Measurements from ENCODE around the gene MDGA2.
"Not testable (repeated sequence)": the region's sequence is repeated elsewhere in the genome, so short reads cannot be mapped to it uniquely, and the experiment has no call there.

Gene MDGA2

GRCh38 chr14:46985529-46986380 is 689.6 kb downstream of the MDGA2 start:
- no peaks in the 10 kb centered on the region for H3K36me3 ChIP-seq
- no peak overlapping the region for H3K4me3 ChIP-seq
- H4K20me1 ChIP-seq, result no peaks in the 10 kb centered on the region
- no peak for TF ChIP-seq Cebpa-rat (IDR thresholded peaks at IDR 0.05)
- no peak overlapping the region for H3K27ac ChIP-seq
- no peaks in the 10 kb centered on the region for H3K27me3 ChIP-seq
- H3K4me1 ChIP-seq, result peaks cover 0 to 12% (median 0%) of the 10 kb centered on the region in 10 experiments; a peak in 8 of 20 replicates
- H3K9me3 ChIP-seq (replicated peaks in 1 of 11), result no peaks in the 10 kb centered on the region
- H3K4me2 ChIP-seq, result no peak overlapping the region
- H3K9ac ChIP-seq, result no peak overlapping the region

- Histone ChIP-seq H3K9ac (no peak overlapping the region), H3K4me2 (no peak overlapping the region), H3K27me3 (no peaks in the 10 kb centered on the region), H3K27ac (no peak overlapping the region), H3K36me3 (no peaks in the 10 kb centered on the region), H4K20me1 (no peaks in the 10 kb centered on the region), H3K9me3 (replicated peaks in 1 of 11) (no peaks in the 10 kb centered on the region; a peak in 1 of 22 replicates), H3K4me1 (no peaks in the 10 kb centered on the region), H3K4me3 (no peak overlapping the region)
- no peak for TF ChIP-seq Cebpa-rat (IDR thresholded peaks at IDR 0.05)
Measured at GRCh38 chr14:46973295-46973694, 702.1 kb downstream of the MDGA2 start.

- Histone ChIP-seq H3K9ac (no peak overlapping the region), H3K9me3 (replicated peaks in 1 of 11) (no peaks in the 10 kb centered on the region; a peak in 1 of 22 replicates), H4K20me1 (no peaks in the 10 kb centered on the region), H3K27me3 (no peaks in the 10 kb centered on the region), H3K36me3 (no peaks in the 10 kb centered on the region), H3K4me2 (no peak overlapping the region), H3K27ac (no peak overlapping the region), H3K4me3 (no peak overlapping the region), H3K4me1 (no peaks in the 10 kb centered on the region)
- no peak for TF ChIP-seq Cebpa-rat (IDR thresholded peaks at IDR 0.05)
Measured at GRCh38 chr14:46964378-46964777, 711.0 kb downstream of the MDGA2 start.

GRCh38 chr14:46951103-46951502 is 724.3 kb downstream of the MDGA2 start:
- Histone ChIP-seq H3K36me3 (no peaks in the 10 kb centered on the region), H4K20me1 (no peaks in the 10 kb centered on the region), H3K9ac (no peak overlapping the region), H3K4me1 (no peaks in the 10 kb centered on the region), H3K27ac (no peak overlapping the region), H3K4me3 (no peak overlapping the region), H3K27me3 (no peaks in the 10 kb centered on the region), H3K4me2 (no peak overlapping the region), H3K9me3 (replicated peaks in 1 of 11) (peaks cover 4 to 16% (median 10%) of the 10 kb centered on the region in 11 experiments; a peak in 16 of 22 replicates)
- no peak for TF ChIP-seq Cebpa-rat (IDR thresholded peaks at IDR 0.05)

GRCh38 chr14:46940611-46941010 is 734.8 kb downstream of the MDGA2 start:
- Histone ChIP-seq H4K20me1 (no peaks in the 10 kb centered on the region), H3K27me3 (no peaks in the 10 kb centered on the region), H3K4me1 (no peaks in the 10 kb centered on the region), H3K36me3 (no peaks in the 10 kb centered on the region; a peak in 1 of 22 replicates), H3K27ac (no peak overlapping the region), H3K4me3 (no peak overlapping the region), H3K4me2 (no peak overlapping the region), H3K9me3 (replicated peaks in 1 of 11) (peaks cover 5 to 20% (median 13%) of the 10 kb centered on the region in 11 experiments; a peak in 17 of 22 replicates), H3K9ac (no peak overlapping the region)
- TF ChIP-seq Cebpa-rat (IDR thresholded peaks at IDR 0.05), result no peak

GRCh38 chr14:46920542-46920941 is 754.9 kb downstream of the MDGA2 start:
- no peaks in the 10 kb centered on the region for H3K36me3 ChIP-seq
- no peaks in the 10 kb centered on the region for H4K20me1 ChIP-seq
- H3K4me3 ChIP-seq, result no peak overlapping the region
- H3K27ac ChIP-seq, result no peak overlapping the region
- no peak for TF ChIP-seq Cebpa-rat (IDR thresholded peaks at IDR 0.05)
- H3K9ac ChIP-seq, result no peak overlapping the region
- H3K4me2 ChIP-seq, result no peak overlapping the region
- H3K4me1 ChIP-seq, result peaks cover 0 to 5% (median 0%) of the 10 kb centered on the region in 10 experiments; a peak in 1 of 20 replicates
- H3K27me3 ChIP-seq, result no peaks in the 10 kb centered on the region
- H3K9me3 ChIP-seq (replicated peaks in 1 of 11), result no peaks in the 10 kb centered on the region

- not testable (repeated sequence) for H3K27me3 ChIP-seq; H3K4me2 ChIP-seq; H3K36me3 ChIP-seq; H3K4me1 ChIP-seq; H4K20me1 ChIP-seq; H3K4me3 ChIP-seq; H3K27ac ChIP-seq; H3K9ac ChIP-seq; H3K9me3 ChIP-seq (replicated peaks in 1 of 11)
Measured at GRCh38 chr14:46915539-46915938, 759.9 kb downstream of the MDGA2 start.

- no peaks in the 10 kb centered on the region for H3K9me3 ChIP-seq (replicated peaks in 1 of 11)
- H3K27me3 ChIP-seq, result no peaks in the 10 kb centered on the region
- H3K4me3 ChIP-seq, result no peak overlapping the region
- no peaks in the 10 kb centered on the region for H3K4me1 ChIP-seq
- TF ChIP-seq Cebpa-rat (IDR thresholded peaks at IDR 0.05), result no peak
- no peaks in the 10 kb centered on the region for H4K20me1 ChIP-seq
- no peak overlapping the region for H3K4me2 ChIP-seq
- no peak overlapping the region for H3K27ac ChIP-seq
- H3K36me3 ChIP-seq, result no peaks in the 10 kb centered on the region
- no peak overlapping the region for H3K9ac ChIP-seq
Measured at GRCh38 chr14:46902837-46903236, 772.6 kb downstream of the MDGA2 start.

- Histone ChIP-seq H3K27me3 (no peaks in the 10 kb centered on the region), H4K20me1 (no peaks in the 10 kb centered on the region), H3K27ac (no peak overlapping the region), H3K9ac (no peak overlapping the region), H3K36me3 (no peaks in the 10 kb centered on the region), H3K4me3 (no peak overlapping the region), H3K9me3 (replicated peaks in 1 of 11) (no peaks in the 10 kb centered on the region), H3K4me1 (no peaks in the 10 kb centered on the region), H3K4me2 (no peak overlapping the region)
- TF ChIP-seq Cebpa-rat (IDR thresholded peaks at IDR 0.05), result no peak
Measured at GRCh38 chr14:46894476-46894875, 780.9 kb downstream of the MDGA2 start.

- Histone ChIP-seq H3K27ac (no peak overlapping the region), H4K20me1 (no peaks in the 10 kb centered on the region), H3K4me2 (no peak overlapping the region), H3K4me3 (no peak overlapping the region), H3K9me3 (replicated peaks in 1 of 11) (no peaks in the 10 kb centered on the region), H3K27me3 (no peaks in the 10 kb centered on the region), H3K4me1 (peaks cover 0 to 5% (median 0%) of the 10 kb centered on the region in 10 experiments; a peak in 2 of 20 replicates), H3K36me3 (no peaks in the 10 kb centered on the region), H3K9ac (no peak overlapping the region)
- TF ChIP-seq Cebpa-rat (IDR thresholded peaks at IDR 0.05), result no peak
Measured at GRCh38 chr14:46887144-46887543, 788.3 kb downstream of the MDGA2 start.
